Stimulated activated CD8-positive, alpha-beta memory T cell treated with anti-CD3 and anti-CD28 coated beads, Interleukin-15, amount 100 ng/mL, for 4 hours (primary cell): ENCODE results near the gene CRAMP1.
"Not testable (repeated sequence)": the region's sequence is repeated elsewhere in the genome, so short reads cannot be mapped to it uniquely, and the experiment has no call there.

Experiments
- DNase-seq, 2 donors: peaks; one replicate each; pipeline ENCODE4 v3.0.0-alpha.2; 2020; ENCODE audit warnings: low read depth in 2 of 2

Gene CRAMP1

GRCh38 chr16:1612320-1613111 is at the start of gene CRAMP1:
TSS of gene CRAMP1 (plus strand) at chr16:1612360. CDS start at chr16:1614640, 2,280 bp downstream.
- no peak for DNase-seq

- no peak for DNase-seq
These were observed 48.4 kb upstream of the CRAMP1 start for GRCh38 chr16:1563786-1564185.

GRCh38 chr16:1564325-1564724 is 47.8 kb upstream of the CRAMP1 start:
- no peak for DNase-seq

- DNase-seq = no peak
These were observed 46.9 kb upstream of the CRAMP1 start for GRCh38 chr16:1565083-1565805.

- no peak for DNase-seq
These were observed 44.2 kb upstream of the CRAMP1 start for GRCh38 chr16:1567988-1568387.

- DNase-seq = no peak
These were observed 41.0 kb upstream of the CRAMP1 start for GRCh38 chr16:1571012-1571671.

GRCh38 chr16:1572673-1573072 is 39.5 kb upstream of the CRAMP1 start:
- DNase-seq = no peak

GRCh38 chr16:1573301-1573700 is 38.9 kb upstream of the CRAMP1 start:
- no peak for DNase-seq

- DNase-seq = no peak
These were observed 36.6 kb upstream of the CRAMP1 start for GRCh38 chr16:1575578-1575977.

- no peak for DNase-seq
These were observed 32.9 kb upstream of the CRAMP1 start for GRCh38 chr16:1579214-1579613.

GRCh38 chr16:1580256-1580655 is 31.9 kb upstream of the CRAMP1 start:
- no peak for DNase-seq

GRCh38 chr16:1580956-1581355 is 31.2 kb upstream of the CRAMP1 start:
- no peak for DNase-seq

- no peak for DNase-seq
These were observed 30.4 kb upstream of the CRAMP1 start for GRCh38 chr16:1581804-1582203.

- DNase-seq = no peak
These were observed 29.0 kb upstream of the CRAMP1 start for GRCh38 chr16:1583180-1583579.

GRCh38 chr16:1584926-1585484 is 27.2 kb upstream of the CRAMP1 start:
- DNase-seq = no peak

- no peak for DNase-seq
These were observed 21.8 kb upstream of the CRAMP1 start for GRCh38 chr16:1590366-1590765.

GRCh38 chr16:1590930-1591705 is 21.0 kb upstream of the CRAMP1 start:
- no peak for DNase-seq

- DNase-seq = no peak
These were observed 19.7 kb upstream of the CRAMP1 start for GRCh38 chr16:1592446-1592845.

- not testable (repeated sequence) for DNase-seq
These were observed 16.6 kb upstream of the CRAMP1 start for GRCh38 chr16:1595511-1595910.

GRCh38 chr16:1596516-1596915 is 15.6 kb upstream of the CRAMP1 start:
- no peak for DNase-seq

- no peak for DNase-seq
These were observed 15.0 kb upstream of the CRAMP1 start for GRCh38 chr16:1597154-1597553.

- no peak for DNase-seq
These were observed 11.1 kb upstream of the CRAMP1 start for GRCh38 chr16:1601031-1601430.
